ENCODE data around the gene PDK2. TPM values are rescaled to one million over a fixed set of nuclear protein-coding genes. Genes with fewer than 3 reads are reported as not detected.

The PDK2 gene
- total and polyA plus RNA-seq, 10 of the 15 experiments (the other 5 are each of a cell fraction or from before 2014, with no cell fraction given): 0.98 to 22.6 (median 12.3) TPM

- ChIA-PET POLR2A (interaction anchor here (0.6 kb wide), 1 partner anchor 1143 kb away, joined by 3 read pairs; no protein-coding TSS in a partner anchor), CTCF (interaction anchor here (1.2 to 1.3 kb wide), 2 partner anchors 45 to 47 kb away, joined by 3 to 4 read pairs; no protein-coding TSS in a partner anchor), SMC1A (ENCODE audit: uncharacterized antibody, unreplicated experiment) (no interaction called here), RAD21 (ENCODE audit: unreplicated experiment) (no interaction called here)
- Histone ChIP-seq H4K20me1 (ENCODE audit: control insufficient read depth, insufficient read depth) (no peaks in the 10 kb centered on the region), H3K4me2 (ENCODE audit: control insufficient read depth, insufficient read depth) (no peak overlapping the region), H3K4me3 (no peak overlapping the region), H2AFZ (ENCODE audit: control insufficient read depth, low read depth, low read length) (no peak overlapping the region), H3K9ac (ENCODE audit: control insufficient read depth, insufficient read depth, low read length) (no peak overlapping the region), H3K36me3 (ENCODE audit: control insufficient read depth in 2 of 2, insufficient read depth in 2 of 2, low read length in 1 of 2) (no peaks in the 10 kb centered on the region), H3K79me2 (ENCODE audit: control insufficient read depth, insufficient read depth, low read length) (no peaks in the 10 kb centered on the region), H3K4me1 (ENCODE audit: control insufficient read depth, insufficient read depth, low read length) (peaks cover 9% of the 10 kb centered on the region), H3K27ac (ENCODE audit: control insufficient read depth, insufficient read depth) (no peak overlapping the region), H3K27me3 (replicated peaks in 1 of 2; ENCODE audit: control insufficient read depth in 2 of 2, insufficient read depth in 2 of 2, low read length in 1 of 2) (no peaks in the 10 kb centered on the region), H3K9me3 (replicated peaks; ENCODE audit: control insufficient read depth, insufficient read depth, low read length) (no peaks in the 10 kb centered on the region; the same call in 2 of the 3 replicates)
- 18% methylated on average over 6 of the region's 6 CpGs for WGBS (ENCODE audit: insufficient coverage, insufficient replicate concordance, low lambda C conversion rate, missing lambda C conversion rate)
- FAIRE-seq (no peak), ATAC-seq (no peak), DNase-seq (ENCODE audit: low read depth, low spot score) (no peak)
- no TSS peak for BruUV-seq (replicated peaks)
- intact Hi-C loops (cut with micrococcal nuclease; ENCODE audit: unreplicated experiment) (no loop called here), in situ Hi-C loops (cut with MboI) (no loop called here)
- TF ChIP-seq NBN (IDR thresholded peaks at IDR 0.05) (no peak), TCF12 (IDR thresholded peaks at IDR 0.05; ENCODE audit: low read depth, low read length) (no peak), CBX5 (IDR thresholded peaks at IDR 0.05; ENCODE audit: low read depth) (no peak), FOXM1 (IDR thresholded peaks at IDR 0.05; ENCODE audit: low read depth, low read length) (no peak), MTA2 (IDR thresholded peaks at IDR 0.05; ENCODE audit: low read depth) (no peak), GATAD2B (conservative IDR thresholded peaks at IDR 0.05; ENCODE audit: low read depth) (no peak), ZNF687 (IDR thresholded peaks at IDR 0.05) (no peak), USF1 (IDR thresholded peaks at IDR 0.05; ENCODE audit: borderline replicate concordance, extremely low read length, insufficient read depth, low read depth, low read length) (no peak), FOS (IDR thresholded peaks at IDR 0.05; ENCODE audit: borderline replicate concordance, extremely low read depth, insufficient read length) (no peak), MTA3 (IDR thresholded peaks at IDR 0.05; ENCODE audit: borderline replicate concordance, low read length) (no peak), NFIC (IDR thresholded peaks at IDR 0.05; ENCODE audit: low read depth, low read length) (no peak)
- TF ChIP-seq, protein P1, sequence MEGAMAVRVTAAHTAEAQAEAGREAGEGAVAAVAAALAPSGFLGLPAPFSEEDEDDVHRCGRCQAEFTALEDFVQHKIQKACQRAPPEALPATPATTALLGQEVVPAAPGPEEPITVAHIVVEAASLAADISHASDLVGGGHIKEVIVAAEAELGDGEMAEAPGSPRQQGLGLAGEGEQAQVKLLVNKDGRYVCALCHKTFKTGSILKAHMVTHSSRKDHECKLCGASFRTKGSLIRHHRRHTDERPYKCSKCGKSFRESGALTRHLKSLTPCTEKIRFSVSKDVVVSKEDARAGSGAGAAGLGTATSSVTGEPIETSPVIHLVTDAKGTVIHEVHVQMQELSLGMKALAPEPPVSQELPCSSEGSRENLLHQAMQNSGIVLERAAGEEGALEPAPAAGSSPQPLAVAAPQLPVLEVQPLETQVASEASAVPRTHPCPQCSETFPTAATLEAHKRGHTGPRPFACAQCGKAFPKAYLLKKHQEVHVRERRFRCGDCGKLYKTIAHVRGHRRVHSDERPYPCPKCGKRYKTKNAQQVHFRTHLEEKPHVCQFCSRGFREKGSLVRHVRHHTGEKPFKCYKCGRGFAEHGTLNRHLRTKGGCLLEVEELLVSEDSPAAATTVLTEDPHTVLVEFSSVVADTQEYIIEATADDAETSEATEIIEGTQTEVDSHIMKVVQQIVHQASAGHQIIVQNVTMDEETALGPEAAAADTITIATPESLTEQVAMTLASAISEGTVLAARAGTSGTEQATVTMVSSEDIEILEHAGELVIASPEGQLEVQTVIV (IDR thresholded peaks at IDR 0.05; ENCODE audit: borderline replicate concordance, partially characterized antibody): no peak
Measured at GRCh38 chr17:50046667-50047066, 48.5 kb upstream of the PDK2 start.
